ENCODE results near the gene RND1. TPM values are rescaled to one million over a fixed set of nuclear protein-coding genes. Genes with fewer than 3 reads are reported as not detected.

Gene RND1
- total and polyA plus RNA-seq, 2 of the 8 experiments (the other 6 are each of a cell fraction or from before 2014, with no cell fraction given): 15.8 to 17.1 TPM

GRCh38 chr12:48816143-48816854, 49.4 kb downstream of the RND1 start (continued):
- TF ChIP-seq CHD7 (IDR thresholded peaks at IDR 0.05; ENCODE audit: insufficient replicate concordance, low read length) (no peak), RNF2 (IDR thresholded peaks at IDR 0.05; ENCODE audit: borderline replicate concordance, low read depth, low read length, missing control alignments, poor library complexity, severe bottlenecking) (peak; percentile 31), RXRA (IDR thresholded peaks at IDR 0.05; ENCODE audit: insufficient read depth, low read depth, low read length) (no peak), KDM1A (IDR thresholded peaks at IDR 0.05; ENCODE audit: borderline replicate concordance, low read length) (no peak), SUZ12 (IDR thresholded peaks at IDR 0.05; ENCODE audit: low read length) (0 out of 2 replicates have a peak, but pooled peaks have one; percentile 24), SIX5 (IDR thresholded peaks at IDR 0.05; ENCODE audit: low read depth, low read length) (no peak), YY1 (IDR thresholded peaks at IDR 0.05; ENCODE audit: low read depth, low read length) (no peak), GTF2F1 (IDR thresholded peaks at IDR 0.05; ENCODE audit: borderline replicate concordance, low read depth, low read length) (no peak), EGR1 (IDR thresholded peaks at IDR 0.05; ENCODE audit: borderline replicate concordance, low read depth, low read length) (no peak), HDAC6 (IDR thresholded peaks at IDR 0.05; ENCODE audit: low read depth, low read length) (no peak)
